Mesothelial cell of epicardium (in vitro differentiated cells): ENCODE data around the gene ITGAV. TPM values are rescaled to one million over a fixed set of nuclear protein-coding genes. Genes with fewer than 3 reads are reported as not detected.

Experiments
- DNase-seq, 2 experiments: peaks; one replicate each; pipeline ENCODE4 v3.0.0; 2021; ENCODE audit warnings: low spot score in 2 of 2; ENCODE audit not compliant: unreplicated experiment in 2 of 2
- H3K27ac Mint-ChIP-seq: 2 replicates; pipeline ENCODE4 v1.8.0; 2021; ENCODE audit warnings: mixed read lengths
- H3K27me3 Mint-ChIP-seq: 2 replicates; pipeline ENCODE4 v1.8.0; 2021; ENCODE audit warnings: low read depth, mixed read lengths
- H3K36me3 Mint-ChIP-seq: 2 replicates; pipeline ENCODE4 v1.8.0; 2021; ENCODE audit warnings: mixed read lengths
- H3K4me1 Mint-ChIP-seq: 2 replicates; pipeline ENCODE4 v1.8.0; 2021; ENCODE audit warnings: mixed read lengths
- H3K4me3 Mint-ChIP-seq: 2 replicates; pipeline ENCODE4 v1.8.0; 2021; ENCODE audit warnings: mild to moderate bottlenecking, moderate library complexity, mixed read lengths
- H3K9me3 Mint-ChIP-seq: 2 replicates; pipeline ENCODE4 v1.8.0; 2021; ENCODE audit warnings: mixed read lengths
- total RNA-seq: library from RNA; stranded (reverse); gene quantifications from 3 replicates; pipeline ENCODE4 v1.2.1, GENCODE V29; 2021
- TF ChIP-seq, protein P1 (sequence below): fragments of 200-600 bp; sonication (generic); IDR thresholded peaks from one replicate; pipeline ENCODE4 v1.5.0; 2021; ENCODE audit warnings: antibody characterized with exemption; ENCODE audit not compliant: unreplicated experiment

ITGAV gene
- total RNA-seq, 1 donor from 2014 or later: 100 TPM

DNA sequence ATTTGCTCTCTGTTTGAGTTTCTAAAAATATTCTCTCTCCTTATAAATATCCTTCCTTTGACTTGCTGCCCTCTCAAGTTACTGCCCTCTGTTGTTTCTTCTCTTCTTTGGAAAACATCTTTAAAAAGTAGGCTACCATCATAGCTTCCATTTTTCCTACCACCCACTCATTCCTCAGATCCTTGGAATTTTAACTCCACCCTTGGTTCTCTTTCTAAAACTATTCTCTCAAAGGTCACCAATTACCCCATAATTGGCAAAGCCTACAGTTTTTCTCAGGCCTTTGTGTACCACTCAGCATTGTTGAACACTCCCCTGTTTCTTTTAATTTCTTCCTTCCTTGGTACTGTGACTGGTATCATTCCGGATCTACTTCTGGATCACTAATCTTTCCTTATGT lies 43.0 kb upstream of the ITGAV start:
- TF ChIP-seq, protein P1, sequence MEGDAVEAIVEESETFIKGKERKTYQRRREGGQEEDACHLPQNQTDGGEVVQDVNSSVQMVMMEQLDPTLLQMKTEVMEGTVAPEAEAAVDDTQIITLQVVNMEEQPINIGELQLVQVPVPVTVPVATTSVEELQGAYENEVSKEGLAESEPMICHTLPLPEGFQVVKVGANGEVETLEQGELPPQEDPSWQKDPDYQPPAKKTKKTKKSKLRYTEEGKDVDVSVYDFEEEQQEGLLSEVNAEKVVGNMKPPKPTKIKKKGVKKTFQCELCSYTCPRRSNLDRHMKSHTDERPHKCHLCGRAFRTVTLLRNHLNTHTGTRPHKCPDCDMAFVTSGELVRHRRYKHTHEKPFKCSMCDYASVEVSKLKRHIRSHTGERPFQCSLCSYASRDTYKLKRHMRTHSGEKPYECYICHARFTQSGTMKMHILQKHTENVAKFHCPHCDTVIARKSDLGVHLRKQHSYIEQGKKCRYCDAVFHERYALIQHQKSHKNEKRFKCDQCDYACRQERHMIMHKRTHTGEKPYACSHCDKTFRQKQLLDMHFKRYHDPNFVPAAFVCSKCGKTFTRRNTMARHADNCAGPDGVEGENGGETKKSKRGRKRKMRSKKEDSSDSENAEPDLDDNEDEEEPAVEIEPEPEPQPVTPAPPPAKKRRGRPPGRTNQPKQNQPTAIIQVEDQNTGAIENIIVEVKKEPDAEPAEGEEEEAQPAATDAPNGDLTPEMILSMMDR: no peak
- H3K36me3 Mint-ChIP-seq: no peaks in the 10 kb centered on the region
- no peak overlapping the region for H3K27ac Mint-ChIP-seq
- H3K9me3 Mint-ChIP-seq: no peaks in the 10 kb centered on the region
- H3K4me1 Mint-ChIP-seq: peaks cover 10% of the 10 kb centered on the region
- no peaks in the 10 kb centered on the region for H3K27me3 Mint-ChIP-seq
- no peak for DNase-seq
- no peak overlapping the region for H3K4me3 Mint-ChIP-seq

DNA sequence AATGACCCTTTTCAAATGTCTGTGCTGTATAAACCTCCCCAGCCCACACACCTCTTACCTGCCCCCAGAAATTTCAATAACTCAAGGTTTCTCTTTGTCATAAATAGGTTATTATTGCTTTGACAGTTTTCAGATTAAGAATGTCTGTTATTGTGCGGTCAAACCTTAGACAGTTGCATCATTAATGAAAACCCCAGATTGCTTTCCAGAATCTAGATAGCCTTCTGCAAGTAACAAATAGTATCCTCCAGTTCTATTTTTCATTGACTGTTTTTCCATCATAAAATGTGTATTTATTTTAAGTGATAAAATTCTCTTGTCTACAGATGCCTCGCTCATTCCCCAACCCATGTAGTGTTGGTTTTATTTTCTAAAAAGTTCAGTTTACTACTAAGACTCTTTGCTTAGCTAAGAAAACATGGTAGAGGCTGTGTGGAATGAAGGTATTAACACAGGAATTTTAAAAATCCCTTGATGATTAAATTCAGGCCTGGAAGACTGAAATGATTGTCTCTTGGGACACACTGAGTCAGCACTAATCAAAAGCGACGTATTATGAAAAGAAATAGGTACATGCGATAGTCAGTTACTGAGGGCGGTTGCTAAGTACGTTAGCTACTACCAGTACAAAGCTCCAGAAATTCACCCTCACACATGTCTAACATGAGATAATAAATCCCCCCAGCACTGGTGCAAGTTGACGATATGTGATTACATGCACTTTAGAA lies 38.4 kb upstream of the ITGAV start:
- no peak for DNase-seq
- H3K9me3 Mint-ChIP-seq: no peaks in the 10 kb centered on the region
- H3K36me3 Mint-ChIP-seq: no peaks in the 10 kb centered on the region
- H3K27ac Mint-ChIP-seq: peak overlapping the region; percentile 9
- TF ChIP-seq, protein P1: no peak
- peaks cover 13% of the 10 kb centered on the region for H3K4me1 Mint-ChIP-seq
- H3K4me3 Mint-ChIP-seq: no peak overlapping the region
- no peaks in the 10 kb centered on the region for H3K27me3 Mint-ChIP-seq

DNA sequence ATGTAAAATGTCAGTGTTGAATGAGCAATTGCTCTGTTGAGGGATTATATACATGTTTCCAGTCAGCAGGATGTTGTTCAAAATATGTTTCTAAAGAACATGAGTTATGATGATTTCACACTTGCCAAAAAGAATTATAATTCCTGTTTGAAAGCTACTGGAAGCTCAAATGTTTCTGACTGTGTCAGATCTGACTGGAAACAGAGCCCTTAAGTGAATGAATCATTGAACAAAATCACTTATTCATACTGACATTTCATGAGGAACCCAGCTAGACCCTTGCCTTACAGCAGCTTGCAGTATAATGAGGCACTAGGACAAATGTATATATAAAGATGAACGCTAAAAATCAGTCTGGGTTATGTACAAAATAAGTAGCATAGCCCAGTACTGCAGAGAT lies 35.4 kb upstream of the ITGAV start:
- H3K36me3 Mint-ChIP-seq: no peaks in the 10 kb centered on the region
- no peak overlapping the region for H3K27ac Mint-ChIP-seq
- no peak for DNase-seq
- no peaks in the 10 kb centered on the region for H3K27me3 Mint-ChIP-seq
- H3K4me3 Mint-ChIP-seq: no peak overlapping the region
- H3K9me3 Mint-ChIP-seq: no peaks in the 10 kb centered on the region
- H3K4me1 Mint-ChIP-seq: peaks cover 17% of the 10 kb centered on the region
- TF ChIP-seq, protein P1: no peak

DNA sequence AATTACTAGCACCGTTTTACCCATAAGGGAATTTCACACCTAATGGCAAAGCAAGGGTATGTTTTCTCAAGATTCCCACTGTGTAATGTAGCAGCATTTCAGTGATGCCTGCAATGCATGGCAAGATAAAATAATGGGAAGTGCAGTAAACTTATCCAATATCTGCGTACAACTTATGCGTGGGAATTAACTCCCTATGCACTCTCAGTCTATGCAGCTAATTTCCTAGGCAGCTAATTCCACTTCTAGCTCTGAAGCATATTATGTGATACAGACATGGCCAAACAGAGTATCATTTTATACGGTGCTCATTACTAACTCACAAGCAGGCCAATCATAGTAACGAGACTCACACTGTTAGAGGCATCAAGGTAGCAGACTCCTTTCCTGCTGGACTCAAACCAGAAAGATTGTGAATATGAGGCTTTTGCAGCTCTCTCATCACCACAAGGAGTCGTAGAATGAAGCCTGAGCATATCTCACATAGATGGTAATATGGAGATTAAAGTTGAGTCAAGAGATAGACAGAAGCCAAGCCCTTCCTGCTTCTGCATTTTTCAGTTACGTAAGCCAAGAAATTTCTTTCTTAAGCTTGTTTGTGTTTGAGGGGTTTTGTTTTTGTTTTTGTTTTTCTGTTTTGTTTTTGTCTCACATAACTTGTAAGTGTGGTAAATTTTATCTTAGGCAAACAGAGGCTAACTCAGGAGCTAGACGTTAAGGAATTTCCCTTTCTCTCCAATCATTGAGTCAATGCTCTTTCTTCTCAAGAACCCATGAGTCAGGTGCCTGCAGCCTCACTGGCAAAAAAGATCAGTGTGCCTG lies 34.8 kb upstream of the ITGAV start:
- Mint-ChIP-seq H3K4me1 (peaks cover 17% of the 10 kb centered on the region), H3K27ac (no peak overlapping the region), H3K36me3 (no peaks in the 10 kb centered on the region), H3K27me3 (no peaks in the 10 kb centered on the region), H3K9me3 (no peaks in the 10 kb centered on the region), H3K4me3 (no peak overlapping the region)
- TF ChIP-seq, protein P1: no peak
- no peak for DNase-seq

DNA sequence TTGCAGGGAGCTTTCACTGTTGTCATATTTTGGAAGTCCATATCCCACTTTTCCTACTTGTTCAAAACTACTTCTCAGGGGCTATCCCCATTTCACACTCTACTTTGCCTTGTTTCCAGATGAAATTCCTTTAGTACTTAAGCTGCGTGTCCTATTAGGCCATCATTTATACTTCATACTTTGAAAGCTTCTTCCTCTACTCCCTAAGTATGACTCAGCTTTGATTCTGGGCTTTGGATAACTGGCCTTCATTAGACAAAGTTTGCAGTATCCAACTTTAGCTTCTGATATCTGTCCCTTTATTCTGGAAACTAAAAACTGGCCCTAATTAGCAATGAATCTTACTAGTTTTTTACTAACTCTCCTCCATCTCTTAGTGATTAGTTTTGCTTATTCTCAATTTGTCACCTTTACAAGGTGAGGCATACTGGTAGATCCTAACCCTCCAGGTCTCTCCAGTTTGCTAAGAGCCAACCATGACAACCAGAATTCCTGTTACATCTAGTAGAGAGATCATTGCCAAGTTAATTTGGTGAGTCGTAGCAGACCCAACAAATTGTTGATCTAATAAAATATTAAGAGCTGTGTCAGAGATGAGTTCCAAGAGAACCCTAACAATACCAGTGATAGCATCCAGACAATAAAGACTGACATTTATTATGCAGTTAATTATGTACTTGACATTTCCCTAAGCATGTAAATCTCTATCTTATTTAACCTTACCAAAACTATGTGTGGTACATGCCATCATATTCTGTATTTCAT lies 31.2 kb upstream of the ITGAV start:
- no peak for DNase-seq
- TF ChIP-seq, protein P1: no peak
- peaks cover 9% of the 10 kb centered on the region for H3K36me3 Mint-ChIP-seq
- no peak overlapping the region for H3K27ac Mint-ChIP-seq
- no peak overlapping the region for H3K4me3 Mint-ChIP-seq
- peaks cover 14% of the 10 kb centered on the region for H3K9me3 Mint-ChIP-seq
- peaks cover 10% of the 10 kb centered on the region for H3K4me1 Mint-ChIP-seq
- H3K27me3 Mint-ChIP-seq: no peaks in the 10 kb centered on the region
